ENCODE measurements around the gene SLC26A6.
A peak's percentile ranks its signal among the peaks of the same experiment; 100 is the strongest.

SLC26A6 gene

DNA sequence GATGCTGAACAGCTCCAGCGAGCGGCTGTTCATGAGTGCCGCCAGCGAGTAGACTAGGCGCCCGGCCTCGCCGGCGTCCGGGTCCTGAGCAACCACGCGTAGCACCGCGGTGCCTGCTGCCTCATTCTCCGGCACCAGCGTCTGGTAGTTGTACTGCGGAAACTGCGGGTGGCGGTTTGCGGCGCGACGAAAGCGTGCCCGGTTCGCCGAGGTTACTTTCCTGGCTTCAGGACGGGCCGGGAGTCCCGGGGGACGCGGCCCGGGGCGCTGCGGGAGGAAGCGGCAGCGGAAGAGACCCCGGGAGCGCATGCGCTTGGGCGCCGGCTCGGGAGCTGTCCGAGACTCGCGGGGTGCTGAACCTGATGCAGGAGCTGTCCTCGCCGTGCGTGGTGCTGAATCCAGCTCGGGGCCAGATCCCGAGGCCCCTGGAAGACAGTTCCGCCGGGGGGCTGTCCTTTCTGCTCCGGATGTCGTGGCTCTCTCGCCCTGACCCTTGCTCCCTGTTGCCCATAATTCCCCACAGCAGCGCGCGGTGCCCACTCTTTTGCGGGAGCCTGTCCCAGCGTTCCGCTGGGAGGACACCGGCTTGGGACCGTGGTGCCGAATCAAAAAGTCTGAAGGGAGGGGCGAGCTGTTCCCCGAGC is 26.4 kb upstream of the SLC26A6 start:
- DNase-seq = no peak

DNA sequence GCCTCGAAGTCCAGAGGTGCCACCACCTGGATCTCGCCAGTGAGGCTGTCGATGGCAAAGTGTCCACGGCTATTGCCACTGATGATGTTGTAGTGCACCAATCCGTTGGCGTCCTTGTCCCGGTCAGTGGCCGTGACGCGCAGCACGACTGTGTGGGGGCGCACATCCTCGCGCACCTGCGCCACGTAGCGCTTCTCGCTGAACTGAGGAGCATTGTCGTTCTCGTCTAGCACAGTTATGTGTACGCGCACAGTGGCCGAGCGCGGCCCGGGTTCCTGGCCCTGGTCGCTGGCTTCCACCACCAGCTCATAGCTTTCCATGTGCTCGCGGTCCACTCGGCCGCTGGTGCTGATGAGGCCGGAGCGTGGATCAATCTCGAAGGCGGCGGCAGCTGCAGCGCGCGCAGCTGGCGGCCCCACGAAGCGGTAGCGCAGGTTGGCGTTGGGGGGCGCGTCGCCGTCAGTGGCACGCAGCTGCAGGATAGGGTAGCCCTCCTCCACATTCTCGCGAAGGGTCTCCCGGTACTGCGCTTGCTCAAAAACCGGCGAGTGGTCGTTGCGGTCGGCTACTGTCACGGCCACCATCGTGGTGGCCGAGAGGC is 25.6 kb upstream of the SLC26A6 start:
- DNase-seq = no peak

DNA sequence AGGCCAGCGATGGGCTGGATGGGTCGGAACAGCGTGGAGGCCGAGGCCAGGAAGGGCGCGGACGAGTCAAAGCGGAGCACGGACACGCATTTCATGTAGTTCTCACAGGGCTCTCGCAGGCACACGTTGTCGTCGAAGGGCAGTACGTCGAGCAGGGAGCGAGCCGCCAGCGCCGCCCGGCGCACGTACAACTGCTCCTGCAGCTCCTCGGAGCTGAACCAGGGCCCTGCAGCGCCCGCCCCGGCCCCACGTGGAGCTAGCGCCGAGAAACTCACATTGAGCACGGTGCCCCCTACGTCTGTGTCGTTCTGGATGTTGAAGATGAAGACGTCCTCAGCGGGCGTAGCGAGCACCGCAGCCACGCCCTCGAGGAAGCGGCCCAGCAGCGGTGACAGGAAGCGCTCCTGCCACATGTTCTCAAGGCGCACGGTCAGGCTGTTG is 21.6 kb upstream of the SLC26A6 start:
- DNase-seq = no peak

DNA sequence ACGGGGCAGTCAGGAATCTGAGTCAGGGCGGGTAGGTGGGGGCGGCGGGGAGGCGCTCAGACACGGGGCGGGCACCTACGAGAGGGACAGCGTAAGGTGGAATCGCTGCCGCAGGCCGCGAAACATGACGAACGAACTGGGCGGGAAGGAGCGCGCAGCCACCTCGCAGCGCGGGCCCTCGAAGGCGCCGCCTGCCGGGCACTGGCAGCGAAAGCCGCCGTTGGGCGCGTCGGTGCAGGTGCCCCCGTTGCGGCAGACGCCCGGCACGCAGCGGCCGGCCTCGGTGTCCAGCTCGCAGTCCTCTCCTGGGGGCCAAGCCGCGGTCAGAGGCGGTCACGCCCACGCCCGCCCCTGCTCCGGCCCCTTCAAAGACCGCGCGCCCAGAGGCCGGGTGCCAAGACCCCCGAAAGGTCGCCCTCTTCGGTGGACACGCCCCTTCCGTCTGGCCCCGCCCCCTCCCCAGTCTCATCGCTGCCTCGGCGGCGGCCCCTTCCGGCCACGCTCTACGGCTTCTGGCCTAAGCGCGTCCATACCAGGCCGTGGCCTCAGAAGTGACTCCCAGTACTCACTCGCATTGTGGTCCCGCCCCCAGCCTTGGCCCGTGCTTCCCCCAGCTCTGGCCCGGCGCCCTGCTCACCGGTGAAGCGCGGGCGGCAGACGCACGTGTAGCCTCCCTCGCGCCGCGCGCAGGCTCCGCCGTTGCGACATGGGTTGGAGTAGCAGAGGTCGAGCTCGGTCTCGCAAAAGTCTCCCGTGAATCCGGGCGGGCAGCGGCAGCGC is 21.0 kb upstream of the SLC26A6 start:
- DNase-seq = no peak

DNA sequence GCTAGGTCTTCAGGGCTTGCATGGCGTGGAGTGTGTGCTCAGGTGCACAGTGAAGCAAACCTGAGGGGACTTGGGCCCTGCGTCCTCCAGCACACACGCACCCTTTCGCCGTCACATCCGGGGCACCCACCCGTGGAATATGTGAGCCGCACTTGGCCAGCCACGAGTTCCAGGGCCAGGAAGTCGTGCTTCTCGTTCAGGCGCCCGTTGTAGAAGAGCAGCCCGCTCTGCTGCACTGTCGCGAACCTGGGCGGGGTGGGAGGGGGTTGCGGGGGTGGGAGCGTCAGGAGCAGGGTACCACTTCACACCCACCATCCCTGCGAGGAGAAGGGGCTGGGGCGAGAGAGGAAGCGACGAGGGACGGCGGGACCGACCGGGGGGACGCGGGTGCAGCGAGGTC is 20.3 kb upstream of the SLC26A6 start:
- no peak for DNase-seq

DNA sequence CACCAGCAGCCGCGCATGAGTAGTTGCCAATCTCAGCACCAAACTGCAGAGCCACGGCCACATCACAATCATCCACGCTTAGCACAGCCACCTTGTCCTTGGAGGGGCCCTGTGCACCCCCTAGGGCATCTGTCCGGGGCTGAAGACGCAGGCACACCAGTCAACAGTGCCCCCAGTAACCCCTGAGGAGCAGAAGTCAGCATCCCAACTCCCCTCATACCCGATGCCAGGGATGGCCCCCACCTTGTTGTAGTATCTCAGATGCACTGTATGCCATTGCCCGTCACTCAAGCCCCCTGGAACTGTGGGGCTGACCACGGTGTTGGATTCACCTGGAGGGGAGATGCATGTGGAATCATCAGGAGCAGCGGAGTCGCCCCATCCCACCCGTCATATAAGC is 19.8 kb upstream of the SLC26A6 start:
- DNase-seq = no peak

DNA sequence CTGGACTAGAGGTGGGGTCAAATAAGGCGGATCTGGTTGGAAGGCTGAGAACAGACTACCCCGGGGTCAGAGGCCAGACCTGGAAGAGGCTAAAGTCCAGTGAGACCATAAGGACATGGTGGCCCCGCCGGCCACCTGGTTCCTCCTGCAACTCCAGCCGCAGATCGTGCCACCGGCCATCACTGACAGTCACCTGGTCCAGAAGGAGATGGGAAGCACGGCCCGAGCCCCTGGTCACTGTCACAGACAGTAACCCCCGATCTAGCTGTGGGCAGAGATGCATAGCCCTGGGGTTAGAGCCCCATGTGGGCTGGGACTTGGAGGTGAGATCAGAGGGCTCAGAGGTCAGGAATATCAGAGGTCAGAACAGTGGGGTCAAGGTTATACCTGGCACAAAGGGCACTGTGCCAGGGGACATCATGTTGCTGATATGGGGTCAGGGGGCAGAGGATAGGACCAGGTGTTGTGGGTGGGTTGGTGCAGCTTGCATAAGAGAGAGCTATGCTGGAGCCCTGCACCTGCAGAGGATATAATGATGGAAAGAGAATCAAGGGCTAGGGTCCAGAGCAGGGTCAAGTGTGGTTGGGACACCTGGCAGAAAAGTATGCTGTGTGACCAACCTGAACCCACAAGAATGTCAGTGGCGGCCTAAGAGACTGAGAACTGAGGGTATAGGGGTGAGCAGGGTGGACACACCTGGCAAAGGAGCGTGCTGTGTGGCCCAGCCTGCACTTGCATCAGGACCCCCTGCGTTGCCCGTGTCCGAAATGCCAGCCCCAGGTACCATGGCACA is 17.9 kb upstream of the SLC26A6 start:
- no peak for DNase-seq

DNA sequence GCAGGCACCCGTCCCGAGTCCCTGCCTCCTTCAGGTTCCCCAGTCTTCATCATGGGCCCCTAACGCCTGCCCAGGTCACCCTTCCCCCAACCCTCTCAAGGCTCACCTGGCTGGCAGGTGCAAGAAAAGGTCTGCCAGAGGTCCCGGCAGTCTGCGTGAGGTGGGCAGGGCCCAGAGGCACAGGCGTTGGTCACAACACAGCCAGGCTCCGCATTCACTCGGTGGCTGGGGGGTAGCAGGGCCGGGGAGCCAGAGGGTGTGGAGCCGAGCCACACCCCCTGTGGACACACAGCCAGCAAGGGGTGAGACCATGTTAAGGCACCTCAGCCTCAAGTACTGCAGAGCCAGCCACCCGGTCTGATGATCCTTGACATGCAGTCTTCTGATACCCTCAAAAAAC is 16.5 kb upstream of the SLC26A6 start:
- no peak for DNase-seq

DNA sequence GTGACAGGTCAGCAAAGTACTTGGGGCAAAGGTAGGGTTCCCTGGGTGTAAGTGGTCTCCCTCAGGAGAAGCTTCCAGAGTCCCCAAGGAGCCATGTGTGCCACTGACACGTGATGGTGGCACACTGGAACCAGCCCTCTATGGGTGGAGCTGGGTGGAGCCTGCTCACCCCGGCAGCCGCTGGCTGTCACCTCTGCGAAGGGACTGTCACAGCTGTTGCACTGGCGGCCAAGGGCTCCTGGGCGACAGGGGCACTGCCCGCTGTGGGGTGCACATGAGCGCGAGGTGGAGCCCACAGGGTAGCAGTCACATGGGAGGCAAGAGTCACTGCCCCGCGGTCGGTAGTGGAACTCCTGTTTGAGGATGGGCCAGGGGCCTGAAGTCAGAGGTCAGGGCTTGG is 15.5 kb upstream of the SLC26A6 start:
- no peak for DNase-seq

DNA sequence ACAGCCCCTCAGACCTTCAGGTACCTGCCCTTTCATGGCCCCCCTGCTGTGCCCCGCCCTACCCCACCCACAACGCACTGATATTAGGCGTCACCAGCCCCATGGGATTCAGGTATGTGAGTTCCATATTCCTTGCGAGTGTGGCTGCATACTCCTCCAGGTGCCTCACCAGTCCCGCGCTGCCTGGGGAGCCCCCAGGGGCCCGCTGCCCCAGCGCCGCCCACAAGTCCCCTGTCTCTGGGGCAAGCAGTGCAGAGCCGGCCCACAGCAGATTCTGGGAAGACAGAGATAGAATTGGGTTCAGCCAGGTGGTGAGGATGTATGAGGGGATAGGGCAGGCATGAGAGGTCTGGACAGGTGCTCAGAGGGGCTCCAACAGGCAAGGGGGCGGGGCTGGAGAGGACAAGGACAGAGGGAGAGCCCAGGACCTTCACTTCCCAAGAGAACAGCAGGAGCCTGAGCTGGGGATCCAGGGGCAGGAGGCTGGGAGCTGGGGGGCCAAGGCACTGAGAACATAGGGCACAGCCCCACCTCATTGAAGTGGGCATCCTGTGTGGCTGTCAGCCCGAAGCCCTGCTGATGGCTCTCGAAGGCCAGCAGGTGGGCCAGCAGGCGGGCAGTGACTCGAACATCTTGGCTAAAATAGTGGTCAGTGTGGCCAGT is 13.1 kb upstream of the SLC26A6 start:
- DNase-seq = no peak

DNA sequence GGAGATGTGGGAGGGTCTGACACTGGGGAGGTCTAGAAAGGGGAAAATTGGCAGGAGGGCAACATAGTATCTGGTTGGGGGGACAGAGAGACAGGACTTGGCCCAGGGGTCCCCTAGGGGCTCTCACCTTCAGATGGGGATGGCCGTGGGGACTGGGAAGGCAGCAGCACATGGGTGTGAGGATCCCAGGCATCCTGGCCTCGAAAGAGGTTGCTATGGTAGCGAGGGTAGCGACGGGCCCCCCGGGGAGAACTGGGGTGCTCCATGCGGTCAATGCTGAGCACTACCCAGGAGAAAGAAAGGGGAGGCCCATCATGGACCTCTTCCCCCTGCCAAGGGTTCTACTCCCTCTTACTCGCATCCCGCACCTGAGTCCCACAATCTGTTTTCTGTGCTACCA is 12.5 kb upstream of the SLC26A6 start:
- DNase-seq = no peak

DNA sequence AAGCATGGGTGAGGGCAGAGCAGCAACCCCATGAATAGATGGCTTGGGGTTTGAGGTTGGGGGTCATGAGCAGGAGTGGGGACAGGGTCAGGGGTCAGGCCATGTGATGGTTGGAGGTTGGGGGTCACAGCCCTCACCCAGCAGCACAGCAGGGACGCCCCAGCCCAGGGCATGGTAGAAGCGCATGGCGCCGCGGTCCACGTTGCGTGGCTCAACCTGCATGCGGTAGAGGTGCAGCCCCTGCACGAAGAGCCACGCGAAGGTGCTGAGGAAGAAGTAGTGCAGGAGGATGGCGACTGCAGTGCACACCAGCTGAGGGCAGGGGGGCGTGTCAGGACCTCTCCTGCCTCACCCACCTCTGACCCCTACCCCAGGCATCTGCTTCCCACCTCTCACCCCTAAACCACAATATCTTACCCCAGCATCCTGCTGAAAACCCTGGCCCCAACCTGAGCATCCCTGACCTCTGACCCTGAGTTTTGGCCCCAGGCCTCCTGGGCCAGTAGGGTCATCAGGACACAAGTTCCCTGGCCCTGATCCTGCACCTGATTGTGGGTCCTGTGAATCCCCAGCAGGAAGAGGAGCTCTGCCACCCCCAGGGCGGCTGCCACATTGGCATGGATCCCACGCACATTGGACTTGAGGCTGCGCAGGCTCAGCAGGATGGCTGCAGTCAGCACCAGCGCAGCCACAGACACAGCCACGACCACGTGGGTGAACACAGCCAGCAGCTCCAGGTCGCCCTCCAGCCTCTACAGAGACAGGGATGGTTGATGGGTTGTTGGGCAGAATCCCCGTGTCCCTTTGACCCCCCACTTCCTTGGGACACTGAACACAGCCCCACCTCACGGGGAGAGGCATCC is 9.9 kb upstream of the SLC26A6 start:
- no peak for DNase-seq

DNA sequence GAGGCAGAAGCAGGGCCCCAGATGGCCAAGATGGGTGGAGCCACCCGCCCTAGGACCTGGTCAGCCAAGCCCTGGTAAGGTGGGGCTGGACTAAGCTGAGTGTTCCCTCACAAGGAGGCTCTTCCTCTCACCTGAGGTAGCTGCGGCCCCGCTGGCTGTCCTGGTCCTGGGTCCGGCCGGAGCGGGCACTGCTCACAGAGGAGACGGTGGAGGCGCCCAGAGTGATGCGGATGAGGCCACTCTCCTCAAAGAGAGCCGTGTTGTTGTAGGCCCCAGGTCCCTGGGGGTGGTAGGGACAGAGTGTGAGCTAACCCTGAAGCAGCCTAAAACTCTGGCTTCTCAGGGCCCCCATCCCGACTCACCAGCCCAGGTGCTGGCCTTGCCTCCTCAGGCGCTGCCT is 7.3 kb upstream of the SLC26A6 start:
- DNase-seq = no peak

DNA sequence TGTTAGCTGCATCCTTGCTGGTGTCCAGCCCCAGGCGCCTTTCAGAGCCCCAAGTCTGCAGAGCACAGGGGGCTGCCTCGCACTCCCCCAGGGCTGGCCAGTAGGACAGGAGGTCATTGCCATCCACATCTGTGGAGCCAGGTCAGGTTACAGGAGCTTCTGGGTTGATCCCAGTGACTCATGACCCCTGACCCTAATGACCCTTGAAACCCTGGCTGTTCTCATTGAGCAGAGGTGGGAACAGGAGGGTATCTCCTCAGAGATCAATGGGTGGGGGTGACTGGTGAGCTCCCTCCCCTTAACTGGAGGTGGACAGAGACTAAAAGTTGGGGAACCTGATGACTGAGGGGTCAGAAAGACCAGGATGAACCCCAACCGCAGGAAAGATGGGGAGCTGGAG is 6.1 kb upstream of the SLC26A6 start:
- no peak for DNase-seq

DNA sequence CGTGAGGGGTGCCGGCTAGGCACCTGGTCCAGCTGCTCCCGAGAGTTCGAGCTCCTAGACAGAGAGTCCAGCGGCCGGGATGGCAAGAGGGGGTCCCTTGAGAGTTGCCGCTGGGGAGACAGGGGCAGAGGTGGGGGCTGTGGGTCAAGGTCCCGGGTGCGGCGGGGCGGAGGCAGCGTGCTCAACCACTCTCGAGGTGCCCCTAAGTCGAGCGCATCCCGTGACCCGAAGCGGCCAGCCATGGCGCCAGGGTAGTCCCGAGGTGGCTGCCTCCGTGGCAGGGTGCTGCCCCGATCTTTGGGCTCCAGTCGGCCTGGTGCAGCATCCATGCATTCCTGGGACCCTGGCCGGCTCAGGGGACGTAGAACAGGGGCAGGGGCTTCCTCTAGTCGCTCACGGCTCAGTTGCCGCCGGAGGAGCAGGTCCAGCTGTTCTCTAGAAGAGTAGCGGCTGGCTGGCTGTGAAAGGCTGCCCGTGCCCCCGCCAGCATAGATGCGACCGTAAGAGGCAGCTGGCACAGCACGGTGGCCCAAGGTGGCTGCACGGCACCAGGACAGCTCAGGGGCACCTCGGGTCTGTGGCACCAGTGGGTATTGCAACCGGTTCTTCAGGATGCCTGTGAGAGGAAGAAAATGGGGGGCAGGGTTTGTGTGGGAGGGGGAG is 4.8 kb upstream of the SLC26A6 start:
- DNase-seq = no peak

DNA sequence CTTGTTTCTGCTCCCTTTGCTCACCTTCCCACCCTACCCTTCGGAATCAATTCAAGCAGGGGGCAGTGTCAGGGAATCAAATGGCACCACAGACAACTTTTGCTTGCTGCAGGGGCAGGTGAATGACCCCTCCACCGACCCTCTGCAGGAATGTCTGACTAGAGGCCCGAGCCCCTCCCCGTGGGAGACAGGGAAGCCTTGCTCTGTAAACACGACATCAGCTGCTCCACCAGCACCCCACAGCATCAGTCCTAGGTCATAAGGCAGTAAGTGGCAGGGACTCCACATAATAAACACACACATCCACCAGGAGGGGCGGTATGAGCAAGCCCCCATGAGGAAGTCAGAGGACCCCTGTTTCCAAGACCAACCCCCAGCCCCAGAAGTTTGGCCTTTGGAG is 2.0 kb upstream of the SLC26A6 start:
- DNase-seq = no peak

DNA sequence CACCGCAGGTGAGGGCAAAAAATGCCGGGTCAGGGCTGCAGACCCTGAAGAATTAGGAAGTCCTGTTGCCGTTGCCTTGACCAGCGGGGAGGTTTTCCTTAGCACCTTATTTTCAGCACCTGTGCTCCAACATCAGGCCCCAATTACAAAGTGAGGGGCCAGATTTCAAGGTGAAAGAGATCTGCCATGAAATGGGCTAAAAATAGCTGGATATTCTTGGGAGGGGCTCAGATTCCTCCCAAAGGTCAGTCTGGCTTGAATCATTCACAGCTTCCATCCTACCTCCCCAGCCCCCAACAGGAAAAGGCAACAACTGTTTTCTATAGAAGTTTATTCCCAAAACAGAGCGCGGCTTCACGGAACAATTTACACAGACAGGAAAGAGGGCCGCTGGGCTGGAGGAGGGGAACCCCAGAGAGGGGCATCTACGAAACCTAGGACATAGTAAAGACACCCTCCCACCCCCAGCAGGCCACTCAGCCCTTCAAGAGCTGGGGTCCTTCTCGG is 941 bp upstream of the SLC26A6 start:
- no peak for DNase-seq

DNA sequence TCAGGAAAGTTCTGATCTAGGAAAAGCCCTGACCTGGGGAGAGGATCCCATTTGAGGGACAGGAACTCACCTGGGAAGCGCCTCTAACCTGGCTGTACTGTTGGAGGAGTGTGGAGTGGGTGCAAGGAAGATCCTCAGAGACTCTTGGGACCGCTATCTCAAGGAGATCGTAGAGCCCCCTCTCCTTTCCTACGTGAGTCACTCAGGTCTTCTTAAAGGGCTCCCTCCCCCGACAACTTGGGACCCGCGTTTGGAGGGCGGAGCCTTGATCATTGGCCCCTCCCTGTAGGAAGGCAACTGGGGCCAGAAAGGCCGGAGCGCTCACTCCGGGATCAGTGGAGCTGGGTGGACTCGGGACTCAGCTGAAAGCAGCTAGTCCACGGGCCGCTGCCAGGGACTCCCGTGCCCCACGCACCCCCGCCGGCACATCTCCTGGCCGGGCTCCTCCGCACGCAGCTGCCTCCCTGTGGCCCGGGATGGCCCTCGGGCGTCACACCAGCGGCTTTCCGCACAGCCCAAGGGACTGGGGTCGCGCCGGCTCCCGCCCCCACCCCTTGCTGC is 520 bp downstream of the SLC26A6 start:
- peak; percentile 44 for DNase-seq

DNA sequence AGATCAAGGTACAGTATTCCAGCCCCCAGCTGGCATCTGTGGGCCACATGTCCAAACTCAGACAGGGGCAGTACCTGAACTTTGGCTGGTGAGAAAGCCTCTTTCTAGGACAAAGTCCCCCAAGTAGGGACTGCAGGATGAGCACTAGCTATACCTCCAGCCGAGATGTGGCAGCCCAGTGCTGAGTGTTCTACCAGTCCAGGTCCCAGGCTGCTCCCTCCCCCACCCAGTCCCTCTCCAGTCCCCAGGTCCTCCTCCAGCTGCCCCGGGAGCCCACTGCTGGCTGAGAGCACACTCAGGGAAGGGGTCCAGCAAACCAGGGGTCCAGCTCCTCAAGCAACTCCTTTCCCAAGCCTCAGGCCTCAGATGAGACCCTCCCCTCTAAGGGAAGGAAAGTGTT is 1.5 kb downstream of the SLC26A6 start:
- DNase-seq = no peak

DNA sequence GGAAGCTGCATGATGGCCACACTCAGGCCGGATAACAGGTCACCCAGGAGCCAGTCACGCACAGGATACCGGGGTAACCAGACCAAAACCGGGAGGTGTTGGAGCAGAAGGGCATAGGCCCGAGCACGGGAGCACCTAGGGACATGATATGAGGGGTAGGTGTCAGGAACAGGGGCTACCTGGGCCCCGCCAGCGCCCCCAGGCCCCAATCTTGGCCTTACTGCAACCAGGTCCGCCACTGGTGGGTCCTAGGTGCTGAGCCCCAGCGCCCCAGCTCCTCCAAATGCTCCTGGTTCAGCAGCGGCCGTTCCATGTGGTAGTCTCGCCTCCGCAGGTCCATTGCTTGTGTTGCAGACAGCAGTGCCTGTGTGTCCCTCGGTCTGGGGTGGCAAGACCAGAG is 2.0 kb downstream of the SLC26A6 start:
- no peak for DNase-seq

All from NCI-H69 (cell line).